ENCODE results near the gene RPL5.

RPL5 gene

DNA sequence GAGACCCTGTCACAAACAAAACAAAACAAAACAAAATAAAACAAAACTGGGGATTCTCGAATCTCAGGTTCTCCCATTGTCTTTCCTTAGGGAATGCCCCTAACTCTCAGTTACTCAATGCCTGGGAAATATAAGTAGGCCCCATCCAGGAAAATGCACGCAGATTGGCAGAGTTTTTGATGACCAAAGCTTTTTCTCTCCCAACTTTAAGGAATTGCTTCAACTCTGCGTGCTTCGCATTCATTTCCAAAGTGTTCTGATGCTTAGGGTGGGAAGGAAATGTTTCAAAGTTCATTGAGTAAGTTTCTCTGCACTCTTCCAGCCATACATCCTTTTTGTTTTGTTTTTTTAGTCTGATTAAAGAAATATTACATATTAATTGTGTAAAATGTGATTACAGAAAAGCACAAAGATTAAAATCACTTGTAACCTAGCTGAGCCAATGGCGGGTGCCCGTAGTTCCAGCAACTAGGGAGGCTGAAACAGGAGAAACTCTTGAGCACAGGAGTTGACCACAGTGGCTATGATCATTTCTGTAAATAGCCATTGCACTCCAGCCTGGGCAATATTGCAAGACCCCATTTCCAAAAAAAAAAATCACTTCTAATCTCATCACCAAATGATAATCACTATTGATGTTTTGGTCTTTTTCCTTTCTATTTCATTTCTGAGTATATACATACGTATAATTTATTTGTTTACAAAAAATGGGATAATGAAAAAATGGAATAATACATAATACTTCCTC lies 28.5 kb upstream of the RPL5 start:
- H3K4me1 ChIP-seq (ENCODE audit: control insufficient read depth, insufficient read depth, low read length) = no peaks in the 10 kb centered on the region
- no peak overlapping the region for H3K27ac ChIP-seq (ENCODE audit: extremely low read depth, low read depth, low read length)
- no peaks in the 10 kb centered on the region for H3K36me3 ChIP-seq (ENCODE audit: control insufficient read depth in 2 of 2, insufficient read depth in 1 of 2, low read length in 2 of 2)
- ChIA-PET POLR2A (no interaction called here), CTCF (interaction anchor here (0.7 to 2.0 kb wide), 6 partner anchors 14 to 151 kb away, joined by 3 to 11 read pairs (median 5); partner anchors contain the start of genes EVI5 and RPL5)
- no peaks in the 10 kb centered on the region for H3K9me3 ChIP-seq (ENCODE audit: control insufficient read depth, insufficient read depth, low read depth, low read length)
- H3K4me3 ChIP-seq (ENCODE audit: low read depth, low read length) = no peak overlapping the region
- no peak for TF ChIP-seq RBAK (tag by site-specific recombination; IDR thresholded peaks at IDR 0.05)
- TF ChIP-seq ZNF121 (tag by site-specific recombination; IDR thresholded peaks at IDR 0.05) = peak; percentile 79

- no peak overlapping the region for H3K4me3 ChIP-seq (ENCODE audit: low read depth, low read length)
- POLR2A ChIA-PET = interaction anchor here (0.7 to 1.1 kb wide), 4 partner anchors 20 to 507 kb away, joined by 3 to 16 read pairs (median 6); partner anchors contain the start of genes EVI5 and RPL5
- no peaks in the 10 kb centered on the region for H3K4me1 ChIP-seq (ENCODE audit: control insufficient read depth, insufficient read depth, low read length)
- CTCF ChIA-PET = interaction anchor here (1.0 to 2.0 kb wide), 5 partner anchors 12 to 56 kb away, joined by 3 to 11 read pairs (median 6); partner anchors contain the start of gene RPL5
- H3K27ac ChIP-seq (ENCODE audit: extremely low read depth, low read depth, low read length) = no peak overlapping the region
- no peaks in the 10 kb centered on the region for H3K9me3 ChIP-seq (ENCODE audit: control insufficient read depth, insufficient read depth, low read depth, low read length)
- no peaks in the 10 kb centered on the region for H3K36me3 ChIP-seq (ENCODE audit: control insufficient read depth in 2 of 2, insufficient read depth in 1 of 2, low read length in 2 of 2)
- 0 out of 2 replicates have a peak, but pooled peaks have one; percentile 57 for TF ChIP-seq MYNN (tag by site-specific recombination; IDR thresholded peaks at IDR 0.05; ENCODE audit: borderline replicate concordance)
- TF ChIP-seq ZNF76 (tag by site-specific recombination; IDR thresholded peaks at IDR 0.05; ENCODE audit: borderline replicate concordance, low read depth) = no peak
- TF ChIP-seq ZNF776 (tag by site-specific recombination; IDR thresholded peaks at IDR 0.05; ENCODE audit: borderline replicate concordance) = no peak
- TF ChIP-seq GLI2 (tag by site-specific recombination; IDR thresholded peaks at IDR 0.05; ENCODE audit: borderline replicate concordance, low read depth) = no peak
- peak; percentile 45; the same call in 1 of the 2 replicates for TF ChIP-seq ZNF580 (tag by site-specific recombination; IDR thresholded peaks at IDR 0.05)
- TF ChIP-seq ZNF335 (tag by site-specific recombination; conservative IDR thresholded peaks at IDR 0.05) = 0 out of 2 replicates have a peak, but pooled peaks have one; percentile 21
- TF ChIP-seq ZNF366 (tag by site-specific recombination; conservative IDR thresholded peaks at IDR 0.05) = peak; percentile 75
- TF ChIP-seq ZNF843 (tag by site-specific recombination; IDR thresholded peaks at IDR 0.05) = peak; percentile 33; the same call in 1 of the 2 replicates
- no peak for TF ChIP-seq ZNF623 (tag by site-specific recombination; IDR thresholded peaks at IDR 0.05)
- peak; percentile 53 for TF ChIP-seq KLF10 (tag by site-specific recombination; IDR thresholded peaks at IDR 0.05)
- TF ChIP-seq, protein P1, sequence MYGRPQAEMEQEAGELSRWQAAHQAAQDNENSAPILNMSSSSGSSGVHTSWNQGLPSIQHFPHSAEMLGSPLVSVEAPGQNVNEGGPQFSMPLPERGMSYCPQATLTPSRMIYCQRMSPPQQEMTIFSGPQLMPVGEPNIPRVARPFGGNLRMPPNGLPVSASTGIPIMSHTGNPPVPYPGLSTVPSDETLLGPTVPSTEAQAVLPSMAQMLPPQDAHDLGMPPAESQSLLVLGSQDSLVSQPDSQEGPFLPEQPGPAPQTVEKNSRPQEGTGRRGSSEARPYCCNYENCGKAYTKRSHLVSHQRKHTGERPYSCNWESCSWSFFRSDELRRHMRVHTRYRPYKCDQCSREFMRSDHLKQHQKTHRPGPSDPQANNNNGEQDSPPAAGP (tag by site-specific recombination; IDR thresholded peaks at IDR 0.05) = no peak
- no peak for TF ChIP-seq ZNF645 (tag by site-specific recombination; IDR thresholded peaks at IDR 0.05)
- no peak for TF ChIP-seq ZFP37 (tag by site-specific recombination; IDR thresholded peaks at IDR 0.05)
- TF ChIP-seq ZNF175 (tag by site-specific recombination; IDR thresholded peaks at IDR 0.05) = no peak
- TF ChIP-seq ZNF548 (tag by site-specific recombination; IDR thresholded peaks at IDR 0.05) = no peak
- peak; percentile 93 for TF ChIP-seq ZNF350 (tag by site-specific recombination; IDR thresholded peaks at IDR 0.05)
- TF ChIP-seq, protein P2, sequence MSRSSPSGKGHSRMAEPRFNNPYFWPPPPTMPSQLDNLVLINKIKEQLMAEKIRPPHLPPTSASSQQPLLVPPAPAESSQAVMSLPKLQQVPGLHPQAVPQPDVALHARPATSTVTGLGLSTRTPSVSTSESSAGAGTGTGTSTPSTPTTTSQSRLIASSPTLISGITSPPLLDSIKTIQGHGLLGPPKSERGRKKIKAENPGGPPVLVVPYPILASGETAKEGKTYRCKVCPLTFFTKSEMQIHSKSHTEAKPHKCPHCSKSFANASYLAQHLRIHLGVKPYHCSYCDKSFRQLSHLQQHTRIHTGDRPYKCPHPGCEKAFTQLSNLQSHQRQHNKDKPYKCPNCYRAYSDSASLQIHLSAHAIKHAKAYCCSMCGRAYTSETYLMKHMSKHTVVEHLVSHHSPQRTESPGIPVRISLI (tag by site-specific recombination; IDR thresholded peaks at IDR 0.05) = no peak
- 0 out of 2 replicates have a peak, but pooled peaks have one; percentile 18 for TF ChIP-seq ZSCAN30 (tag by site-specific recombination; IDR thresholded peaks at IDR 0.05)
- peak; percentile 37 for TF ChIP-seq ZNF394 (tag by site-specific recombination; IDR thresholded peaks at IDR 0.05; ENCODE audit: borderline replicate concordance)
- TF ChIP-seq, protein P3, sequence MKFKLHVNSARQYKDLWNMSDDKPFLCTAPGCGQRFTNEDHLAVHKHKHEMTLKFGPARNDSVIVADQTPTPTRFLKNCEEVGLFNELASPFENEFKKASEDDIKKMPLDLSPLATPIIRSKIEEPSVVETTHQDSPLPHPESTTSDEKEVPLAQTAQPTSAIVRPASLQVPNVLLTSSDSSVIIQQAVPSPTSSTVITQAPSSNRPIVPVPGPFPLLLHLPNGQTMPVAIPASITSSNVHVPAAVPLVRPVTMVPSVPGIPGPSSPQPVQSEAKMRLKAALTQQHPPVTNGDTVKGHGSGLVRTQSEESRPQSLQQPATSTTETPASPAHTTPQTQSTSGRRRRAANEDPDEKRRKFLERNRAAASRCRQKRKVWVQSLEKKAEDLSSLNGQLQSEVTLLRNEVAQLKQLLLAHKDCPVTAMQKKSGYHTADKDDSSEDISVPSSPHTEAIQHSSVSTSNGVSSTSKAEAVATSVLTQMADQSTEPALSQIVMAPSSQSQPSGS (tag by site-specific recombination; IDR thresholded peaks at IDR 0.05; ENCODE audit: low read depth) = no peak
- peak; percentile 55; the same call in 1 of the 2 replicates for TF ChIP-seq ZNF24 (tag by site-specific recombination; IDR thresholded peaks at IDR 0.05)
- peak; percentile 61; the same call in 1 of the 2 replicates for TF ChIP-seq TRIM28 (IDR thresholded peaks at IDR 0.05; ENCODE audit: borderline replicate concordance, low read length)
- TF ChIP-seq ZEB2 (tag by site-specific recombination; IDR thresholded peaks at IDR 0.05) = peak; percentile 58; the same call in 1 of the 2 replicates
- no peak for TF ChIP-seq ZNF530 (tag by site-specific recombination; IDR thresholded peaks at IDR 0.05; ENCODE audit: low read depth)
- TF ChIP-seq ZXDB (tag by site-specific recombination; IDR thresholded peaks at IDR 0.05) = peak; percentile 76
- no peak for TF ChIP-seq ZNF341 (tag by site-specific recombination; IDR thresholded peaks at IDR 0.05; ENCODE audit: low read depth)
- peak; percentile 81 for TF ChIP-seq ZNF629 (tag by site-specific recombination; IDR thresholded peaks at IDR 0.05)
- TF ChIP-seq ZBTB17 (tag by site-specific recombination; IDR thresholded peaks at IDR 0.05) = peak; percentile 75
These were observed 27.1 kb upstream of the RPL5 start for GRCh38 chr1:92804721-92805201.
